HG02870 (cell line): ENCODE results near the gene PIGU.
"Not testable (repeated sequence)": the region's sequence is repeated elsewhere in the genome, so short reads cannot be mapped to it uniquely, and the experiment has no call there.

ENCODE experiments used
- ATAC-seq: cut with Tn5 transposase; IDR thresholded peaks from one replicate; pipeline ENCODE4 v1.9.1; 2021; ENCODE audit warnings: mild to moderate bottlenecking, moderate library complexity; ENCODE audit not compliant: unreplicated experiment

PIGU gene

GRCh38 chr20:34624629-34625028 is 52.3 kb downstream of the PIGU start:
- ATAC-seq = no peak

- ATAC-seq = no peak
Observed at GRCh38 chr20:34622821-34623451, 54.0 kb downstream of the PIGU start.

GRCh38 chr20:34621383-34622367 is 55.2 kb downstream of the PIGU start:
- ATAC-seq = no peak

GRCh38 chr20:34621036-34621343 is 55.9 kb downstream of the PIGU start:
- ATAC-seq = no peak

GRCh38 chr20:34618676-34619075 is 58.2 kb downstream of the PIGU start:
- no peak for ATAC-seq

- not testable (repeated sequence) for ATAC-seq
Observed at GRCh38 chr20:34616913-34617312, 60.0 kb downstream of the PIGU start.

GRCh38 chr20:34615477-34615876 is 61.4 kb downstream of the PIGU start:
- ATAC-seq = no peak

- not testable (repeated sequence) for ATAC-seq
Observed at GRCh38 chr20:34611976-34612375, 64.9 kb downstream of the PIGU start.

- no peak for ATAC-seq
Observed at GRCh38 chr20:34607066-34607465, 69.8 kb downstream of the PIGU start.

GRCh38 chr20:34604980-34605788 is 71.7 kb downstream of the PIGU start:
- no peak for ATAC-seq

- no peak for ATAC-seq
Observed at GRCh38 chr20:34600892-34601653, 75.8 kb downstream of the PIGU start.

GRCh38 chr20:34595377-34596184 is 81.3 kb downstream of the PIGU start:
- no peak for ATAC-seq

- ATAC-seq = no peak
Observed at GRCh38 chr20:34586488-34587163, 90.3 kb downstream of the PIGU start.

- no peak for ATAC-seq
Observed at GRCh38 chr20:34585019-34585418, 91.9 kb downstream of the PIGU start.

- no peak for ATAC-seq
Observed at GRCh38 chr20:34583544-34583943, 93.3 kb downstream of the PIGU start.

- ATAC-seq = no peak
Observed at GRCh38 chr20:34582911-34583310, 94.0 kb downstream of the PIGU start.

GRCh38 chr20:34582221-34582620 is 94.7 kb downstream of the PIGU start:
- ATAC-seq = no peak

GRCh38 chr20:34581341-34582184 is 95.3 kb downstream of the PIGU start:
- ATAC-seq = no peak
